GM18907 (cell line): ENCODE measurements around the gene PMPCA.
"Not testable (repeated sequence)": the region's sequence is repeated elsewhere in the genome, so short reads cannot be mapped to it uniquely, and the experiment has no call there.

Experiments
- ATAC-seq: cut with Tn5 transposase; IDR thresholded peaks from one replicate; pipeline ENCODE4 v1.9.1; 2021; ENCODE audit warnings: mild to moderate bottlenecking, moderate library complexity; ENCODE audit not compliant: unreplicated experiment

PMPCA gene

GRCh38 chr9:136393531-136393930 is 16.9 kb upstream of the PMPCA start:
- ATAC-seq = no peak

GRCh38 chr9:136394312-136395019 is 16.0 kb upstream of the PMPCA start:
- no peak for ATAC-seq

- ATAC-seq = no peak
Observed at GRCh38 chr9:136395020-136395340, 15.5 kb upstream of the PMPCA start.

GRCh38 chr9:136395345-136396218 is 14.9 kb upstream of the PMPCA start:
- ATAC-seq = no peak

GRCh38 chr9:136396219-136396515 is 14.3 kb upstream of the PMPCA start:
- ATAC-seq = no peak

GRCh38 chr9:136397643-136398042 is 12.8 kb upstream of the PMPCA start:
- no peak for ATAC-seq

- no peak for ATAC-seq
Observed at GRCh38 chr9:136398286-136398685, 12.2 kb upstream of the PMPCA start.

- ATAC-seq = peak; percentile 34
Observed at GRCh38 chr9:136399176-136400037, 11.1 kb upstream of the PMPCA start.

GRCh38 chr9:136400038-136400834 is 10.2 kb upstream of the PMPCA start, which contains the start of gene SNAPC4:
Gene SNAPC4, minus strand, starts transcription at chr9:136400170. Its CDS starts 1,742 bp downstream, at chr9:136398428.
- peak; percentile 62 for ATAC-seq

GRCh38 chr9:136401173-136401922 is 9.1 kb upstream of the PMPCA start:
- no peak for ATAC-seq

- ATAC-seq = no peak
Observed at GRCh38 chr9:136402067-136402466, 8.4 kb upstream of the PMPCA start.

GRCh38 chr9:136403538-136403914 is 6.9 kb upstream of the PMPCA start:
- no peak for ATAC-seq

- no peak for ATAC-seq
Observed at GRCh38 chr9:136403915-136404800, 6.3 kb upstream of the PMPCA start.

GRCh38 chr9:136404801-136405136 is 5.7 kb upstream of the PMPCA start:
- no peak for ATAC-seq

- no peak for ATAC-seq
Observed at GRCh38 chr9:136405481-136405880, 5.0 kb upstream of the PMPCA start.

- not testable (repeated sequence) for ATAC-seq
Observed at GRCh38 chr9:136405904-136406303, 4.6 kb upstream of the PMPCA start.

- ATAC-seq = not testable (repeated sequence)
Observed at GRCh38 chr9:136407061-136407460, 3.4 kb upstream of the PMPCA start.

- no peak for ATAC-seq
Observed at GRCh38 chr9:136407911-136408310, 2.5 kb upstream of the PMPCA start.
